ENCODE data around the gene UCN2.

DNA sequence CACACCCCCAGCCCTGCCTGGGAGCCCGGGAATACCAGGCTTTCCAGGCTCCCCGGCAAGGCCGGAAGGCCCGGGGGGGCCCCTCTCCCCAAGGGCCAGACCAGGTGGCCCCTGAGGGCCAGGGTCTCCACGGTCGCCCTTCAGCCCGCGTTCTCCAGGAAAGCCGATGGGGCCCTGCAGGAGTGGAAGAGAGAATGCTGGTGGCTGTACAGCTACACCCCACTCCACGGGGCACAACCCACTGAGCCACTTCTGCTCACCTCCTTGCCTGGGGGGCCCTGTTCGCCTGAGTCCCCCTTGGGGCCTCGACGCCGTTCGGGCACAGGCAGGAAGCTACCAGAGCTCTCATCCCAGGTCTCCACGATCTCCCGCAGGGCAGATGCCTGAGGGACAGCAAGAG, 11.8 kb upstream of the UCN2 start:
- no peak for TF ChIP-seq SUZ12 (IDR thresholded peaks at IDR 0.05; ENCODE audit: extremely low read depth, insufficient read depth, insufficient read length)
- TF ChIP-seq YY1 (IDR thresholded peaks at IDR 0.05; ENCODE audit: insufficient read depth, insufficient read length), result no peak

Data from NT2/D1 (cell line).